T-helper 1 cell treated with Interleukin-12 subunit alpha and Interleukin-12 subunit beta and Interleukin-4 antibody, amounts not matched to agents 30 μg/mL and 1 μg/mL, for 36 hours (primary cell): ENCODE data around the gene SH3TC2.

Experiments used
- H3K27ac Mint-ChIP-seq: one replicate; pipeline ENCODE4 v1.8.0; 2021; ENCODE audit warnings: mild to moderate bottlenecking, mixed read lengths
- H3K27me3 Mint-ChIP-seq: one replicate; pipeline ENCODE4 v1.8.0; 2021; ENCODE audit warnings: low read depth, mixed read lengths
- H3K36me3 Mint-ChIP-seq: one replicate; pipeline ENCODE4 v1.8.0; 2021; ENCODE audit warnings: low read depth, mixed read lengths
- H3K4me1 Mint-ChIP-seq: one replicate; pipeline ENCODE4 v1.8.0; 2021; ENCODE audit warnings: low read depth, mixed read lengths
- H3K4me3 Mint-ChIP-seq: one replicate; pipeline ENCODE4 v1.8.0; 2021; ENCODE audit warnings: mild to moderate bottlenecking, moderate library complexity, mixed read lengths
- H3K9me3 Mint-ChIP-seq: one replicate; pipeline ENCODE4 v1.8.0; 2021; ENCODE audit warnings: mixed read lengths

Gene SH3TC2

DNA sequence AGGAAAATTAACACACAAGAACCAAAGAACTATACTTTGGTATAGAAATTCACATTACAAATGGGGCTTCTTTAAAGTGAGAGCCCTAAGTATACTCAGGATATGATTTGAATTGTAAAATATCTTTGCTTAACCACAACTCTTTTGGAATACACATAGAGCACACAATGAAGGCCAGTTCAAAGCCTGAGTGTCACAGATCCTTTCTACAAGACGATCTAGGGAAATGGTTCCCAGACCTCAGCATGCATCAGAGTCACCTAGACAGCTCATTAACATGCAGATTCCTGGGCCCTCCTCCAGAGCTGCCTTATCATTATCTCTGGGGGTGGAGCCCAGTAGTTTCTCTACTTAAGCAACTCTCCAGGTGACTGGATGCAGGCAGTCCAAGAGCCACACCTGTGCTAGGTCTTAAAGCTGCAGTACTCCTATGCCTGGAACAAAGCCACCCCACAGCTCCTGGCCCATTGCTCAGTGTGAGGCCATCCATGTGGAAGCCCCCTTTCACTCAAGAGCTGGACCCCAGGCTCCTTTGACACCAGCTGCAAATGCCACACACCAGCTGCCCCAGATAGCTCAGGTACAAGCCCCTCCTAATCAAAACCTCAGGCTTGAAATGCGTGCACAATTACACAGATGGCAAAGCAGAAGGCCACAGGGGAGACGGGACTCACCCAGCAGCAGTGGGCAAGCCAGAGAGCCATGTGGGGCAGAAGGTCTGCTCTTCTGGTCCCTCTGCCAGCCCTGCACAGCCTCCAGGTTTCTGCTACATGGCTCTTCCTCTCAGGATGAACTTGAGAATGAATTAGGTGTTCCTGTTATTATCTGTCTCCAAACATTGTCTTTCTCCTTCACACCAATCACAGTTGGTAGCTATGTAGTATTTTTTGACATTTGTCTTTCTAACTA is 106.1 kb downstream of the SH3TC2 start:
- Mint-ChIP-seq H3K27ac (no peak overlapping the region), H3K27me3 (no peaks in the 10 kb centered on the region), H3K4me1 (no peaks in the 10 kb centered on the region), H3K4me3 (no peak overlapping the region), H3K9me3 (no peaks in the 10 kb centered on the region), H3K36me3 (no peaks in the 10 kb centered on the region)
